ENCODE data around the gene ANKS1B.

The ANKS1B gene

DNA sequence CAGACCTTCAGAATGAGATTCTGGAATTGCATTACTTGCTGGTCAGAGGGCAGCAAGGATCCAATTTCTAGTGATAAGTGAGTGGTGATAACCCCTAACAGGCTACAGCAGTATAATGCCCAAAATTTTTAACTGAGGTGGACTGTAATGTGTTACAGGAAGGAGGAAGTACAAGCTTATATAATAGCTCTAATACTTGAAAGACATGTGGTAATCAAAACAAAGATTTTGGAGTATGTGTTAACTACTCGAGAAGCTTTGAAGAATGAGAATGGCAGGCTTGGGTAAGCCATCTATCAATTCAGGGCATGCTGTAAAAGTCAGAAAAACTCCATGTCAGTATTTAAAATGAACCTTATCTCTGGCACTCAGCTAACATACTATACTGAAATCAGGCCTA, 70.5 kb downstream of the ANKS1B start:
- H3K36me3 ChIP-seq (ENCODE audit: insufficient read depth) = no peaks in the 10 kb centered on the region
- H4K20me1 ChIP-seq (ENCODE audit: insufficient read depth) = no peaks in the 10 kb centered on the region
- no peak overlapping the region for H3K4me3 ChIP-seq (IDR thresholded peaks at IDR 0.05; ENCODE audit: insufficient read depth, low read depth, low read length)
- TF ChIP-seq, protein P1, sequence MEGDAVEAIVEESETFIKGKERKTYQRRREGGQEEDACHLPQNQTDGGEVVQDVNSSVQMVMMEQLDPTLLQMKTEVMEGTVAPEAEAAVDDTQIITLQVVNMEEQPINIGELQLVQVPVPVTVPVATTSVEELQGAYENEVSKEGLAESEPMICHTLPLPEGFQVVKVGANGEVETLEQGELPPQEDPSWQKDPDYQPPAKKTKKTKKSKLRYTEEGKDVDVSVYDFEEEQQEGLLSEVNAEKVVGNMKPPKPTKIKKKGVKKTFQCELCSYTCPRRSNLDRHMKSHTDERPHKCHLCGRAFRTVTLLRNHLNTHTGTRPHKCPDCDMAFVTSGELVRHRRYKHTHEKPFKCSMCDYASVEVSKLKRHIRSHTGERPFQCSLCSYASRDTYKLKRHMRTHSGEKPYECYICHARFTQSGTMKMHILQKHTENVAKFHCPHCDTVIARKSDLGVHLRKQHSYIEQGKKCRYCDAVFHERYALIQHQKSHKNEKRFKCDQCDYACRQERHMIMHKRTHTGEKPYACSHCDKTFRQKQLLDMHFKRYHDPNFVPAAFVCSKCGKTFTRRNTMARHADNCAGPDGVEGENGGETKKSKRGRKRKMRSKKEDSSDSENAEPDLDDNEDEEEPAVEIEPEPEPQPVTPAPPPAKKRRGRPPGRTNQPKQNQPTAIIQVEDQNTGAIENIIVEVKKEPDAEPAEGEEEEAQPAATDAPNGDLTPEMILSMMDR (conservative IDR thresholded peaks at IDR 0.05; ENCODE audit: low read depth, low read length) = no peak
- no peaks in the 10 kb centered on the region for H3K79me2 ChIP-seq (ENCODE audit: insufficient read depth, low read depth)
- no peak overlapping the region for H2AFZ ChIP-seq (ENCODE audit: low read depth)
- H3K27me3 ChIP-seq (ENCODE audit: insufficient read depth, low read depth) = no peaks in the 10 kb centered on the region
- H3K4me1 ChIP-seq (ENCODE audit: low read depth, poor library complexity, severe bottlenecking) = peaks cover 4% of the 10 kb centered on the region
- no peak overlapping the region for H3K9ac ChIP-seq
- no peak overlapping the region for H3K4me2 ChIP-seq
- no peak overlapping the region for H3K27ac ChIP-seq

DNA sequence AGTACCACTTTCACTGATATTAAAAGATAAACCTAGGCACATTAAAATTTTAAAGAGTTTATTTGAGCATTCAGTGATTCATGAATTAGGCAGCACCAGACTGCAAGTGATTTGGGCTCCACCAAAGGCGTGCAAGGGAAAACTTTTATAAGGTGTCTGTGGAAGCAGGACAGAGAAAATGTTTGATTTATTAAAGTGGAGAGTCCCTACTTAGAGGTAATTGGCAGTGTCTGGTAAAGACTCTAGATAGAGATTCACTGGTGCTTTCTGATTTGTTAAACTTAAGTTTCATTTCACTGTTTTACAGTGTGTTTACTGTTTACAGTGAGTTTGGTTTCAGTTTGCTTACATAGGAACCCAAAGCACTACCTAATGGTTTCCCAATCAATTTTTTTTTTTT, 72.8 kb downstream of the ANKS1B start:
- Histone ChIP-seq H3K9ac (no peak overlapping the region), H3K4me1 (ENCODE audit: low read depth, poor library complexity, severe bottlenecking) (peaks cover 4% of the 10 kb centered on the region), H2AFZ (ENCODE audit: low read depth) (no peak overlapping the region), H4K20me1 (ENCODE audit: insufficient read depth) (no peaks in the 10 kb centered on the region), H3K4me3 (IDR thresholded peaks at IDR 0.05; ENCODE audit: insufficient read depth, low read depth, low read length) (no peak overlapping the region), H3K27me3 (ENCODE audit: insufficient read depth, low read depth) (no peaks in the 10 kb centered on the region), H3K27ac (no peak overlapping the region), H3K4me2 (no peak overlapping the region), H3K79me2 (ENCODE audit: insufficient read depth, low read depth) (no peaks in the 10 kb centered on the region), H3K36me3 (ENCODE audit: insufficient read depth) (no peaks in the 10 kb centered on the region)
- TF ChIP-seq, protein P1 (conservative IDR thresholded peaks at IDR 0.05; ENCODE audit: low read depth, low read length) = no peak

DNA sequence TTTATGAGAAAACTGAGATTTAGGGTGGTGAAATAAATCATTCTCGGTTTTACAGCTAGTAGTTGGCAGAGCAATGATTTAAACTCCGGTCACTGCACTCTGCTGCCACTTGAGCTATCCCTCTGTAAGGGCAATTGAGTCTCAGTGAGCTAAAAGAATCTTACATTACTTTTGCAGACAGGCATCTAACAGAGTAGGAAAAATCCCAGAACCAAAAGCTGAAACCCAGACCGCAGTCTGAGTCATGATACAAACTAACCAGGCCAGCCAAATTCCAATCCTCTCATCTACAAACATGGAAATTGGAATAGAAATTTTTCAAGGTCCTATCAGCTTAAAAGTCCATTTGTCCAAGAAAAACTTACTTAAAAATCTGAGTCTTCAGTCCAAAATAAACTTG, 73.7 kb downstream of the ANKS1B start:
- TF ChIP-seq, protein P1 (conservative IDR thresholded peaks at IDR 0.05; ENCODE audit: low read depth, low read length) = no peak
- Histone ChIP-seq H3K27me3 (ENCODE audit: insufficient read depth, low read depth) (no peaks in the 10 kb centered on the region), H3K4me1 (ENCODE audit: low read depth, poor library complexity, severe bottlenecking) (peaks cover 4% of the 10 kb centered on the region), H3K9ac (no peak overlapping the region), H3K27ac (no peak overlapping the region), H3K36me3 (ENCODE audit: insufficient read depth) (no peaks in the 10 kb centered on the region), H4K20me1 (ENCODE audit: insufficient read depth) (no peaks in the 10 kb centered on the region), H3K79me2 (ENCODE audit: insufficient read depth, low read depth) (no peaks in the 10 kb centered on the region), H3K4me2 (no peak overlapping the region), H2AFZ (ENCODE audit: low read depth) (no peak overlapping the region), H3K4me3 (IDR thresholded peaks at IDR 0.05; ENCODE audit: insufficient read depth, low read depth, low read length) (no peak overlapping the region)

DNA sequence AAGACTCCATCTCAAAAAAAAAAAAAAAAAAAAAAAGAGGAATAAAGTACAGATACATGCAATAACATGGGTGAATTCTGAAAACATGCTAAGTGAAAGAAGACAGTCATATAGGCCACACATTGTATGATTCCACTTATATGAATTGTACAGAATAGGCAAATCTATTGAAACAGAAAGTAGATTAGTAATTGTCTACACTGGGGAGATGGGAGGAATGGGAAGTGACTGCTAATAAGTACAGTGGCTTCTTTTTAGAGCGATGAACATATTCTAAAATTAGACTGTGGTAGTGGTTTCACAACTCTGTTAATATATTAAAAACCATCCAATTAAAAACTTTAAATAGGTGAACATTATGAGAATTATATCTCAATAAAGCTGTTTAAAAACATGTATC, 74.4 kb downstream of the ANKS1B start:
- Histone ChIP-seq H3K9ac (no peak overlapping the region), H3K36me3 (ENCODE audit: insufficient read depth) (no peaks in the 10 kb centered on the region), H2AFZ (ENCODE audit: low read depth) (no peak overlapping the region), H4K20me1 (ENCODE audit: insufficient read depth) (no peaks in the 10 kb centered on the region), H3K27ac (no peak overlapping the region), H3K4me1 (ENCODE audit: low read depth, poor library complexity, severe bottlenecking) (peaks cover 4% of the 10 kb centered on the region), H3K4me3 (IDR thresholded peaks at IDR 0.05; ENCODE audit: insufficient read depth, low read depth, low read length) (no peak overlapping the region), H3K79me2 (ENCODE audit: insufficient read depth, low read depth) (no peaks in the 10 kb centered on the region), H3K4me2 (no peak overlapping the region), H3K27me3 (ENCODE audit: insufficient read depth, low read depth) (no peaks in the 10 kb centered on the region)
- TF ChIP-seq, protein P1 (conservative IDR thresholded peaks at IDR 0.05; ENCODE audit: low read depth, low read length) = no peak
